K562 (cell line): ENCODE results near the gene RASSF3.

ENCODE experiments used
- EP300 ChIP-seq: IDR thresholded peaks from 2 replicates; pipeline ENCODE4 v1.6.1; 2012; ENCODE audit warnings: low read length, improper control_type of control experiment
- ZNF217 ChIP-seq: sonication (generic); formaldehyde crosslinking; IDR thresholded peaks from 2 replicates; pipeline ENCODE4 v1.8.0; 2022; ENCODE audit warnings: mild to moderate bottlenecking, missing genetic modification reagents

DNA sequence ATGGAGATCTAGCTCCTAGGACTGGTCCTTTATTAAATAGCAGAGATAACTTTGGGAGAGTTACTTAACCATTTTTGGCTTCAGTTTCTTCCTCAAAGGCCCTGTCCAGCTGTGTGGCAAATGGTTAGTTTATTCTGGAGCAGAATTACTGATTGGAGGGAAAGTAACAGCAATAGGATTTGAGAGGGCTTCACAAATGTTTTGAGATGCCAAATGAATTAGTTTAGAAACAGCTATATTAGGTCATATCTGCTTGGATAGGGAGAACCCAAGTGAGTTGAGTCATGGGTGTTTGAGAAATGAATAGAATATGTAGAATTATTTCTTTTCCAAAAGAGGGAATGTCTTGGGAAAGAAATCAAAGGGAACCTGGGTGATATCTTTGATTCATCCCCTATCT lies 17.5 kb downstream of the RASSF3 start:
- no peak for TF ChIP-seq EP300
- TF ChIP-seq ZNF217 = no peak
